GM23338 (cell line): ENCODE data around the gene ACADVL. TPM values are rescaled to one million over a fixed set of nuclear protein-coding genes. Genes with fewer than 3 reads are reported as not detected.

Experiments used
- ATAC-seq: fragments of 200-7000 bp; cut with Tn5 transposase; 3 replicates; pipeline ENCODE4 v1.9.1; 2020
- DNase-seq: peaks from one replicate; pipeline ENCODE4 v3.0.0-alpha.2; 2015; ENCODE audit warnings: low spot score
- H2AFZ ChIP-seq: fragments of 200-600 bp; sonication (generic); 2 replicates; pipeline ENCODE4 v1.8.0; 2016; ENCODE audit warnings: antibody characterized with exemption, mild to moderate bottlenecking, moderate library complexity
- H3F3A ChIP-seq: fragments of 200-600 bp; sonication (generic); replicated peaks from 2 replicates; pipeline ENCODE4 v1.8.0; 2017; ENCODE audit warnings: antibody characterized with exemption, mixed run types, low read depth
- H3K27ac ChIP-seq: fragments of 200-600 bp; sonication (generic); 2 replicates; pipeline ENCODE4 v1.6.1; 2016; ENCODE audit warnings: low read depth
- H3K27me3 ChIP-seq: fragments of 200-600 bp; sonication (generic); 2 replicates; pipeline ENCODE4 v1.8.0; 2016; ENCODE audit warnings: mild to moderate bottlenecking, mixed run types, moderate library complexity; ENCODE audit not compliant: insufficient read depth
- H3K36me3 ChIP-seq: fragments of 200-600 bp; sonication (generic); 2 replicates; pipeline ENCODE4 v1.8.0; 2016; ENCODE audit warnings: mild to moderate bottlenecking; ENCODE audit not compliant: insufficient read depth
- H3K4me1 ChIP-seq: fragments of 200-600 bp; sonication (generic); 2 replicates; pipeline ENCODE4 v1.8.0; 2016; ENCODE audit warnings: mild to moderate bottlenecking, moderate library complexity; ENCODE audit not compliant: insufficient read depth
- H3K4me2 ChIP-seq: fragments of 200-600 bp; sonication (generic); 2 replicates; pipeline ENCODE4 v1.7.1; 2017; ENCODE audit warnings: mixed run types
- H3K4me3 ChIP-seq: fragments of 200-600 bp; sonication (generic); 2 replicates; pipeline ENCODE4 v1.6.1; 2016; ENCODE audit warnings: mixed run types
- H3K79me2 ChIP-seq: fragments of 200-600 bp; sonication (generic); replicated peaks from 2 replicates; pipeline ENCODE4 v1.8.0; 2017; ENCODE audit warnings: mild to moderate bottlenecking; ENCODE audit not compliant: insufficient read depth
- H3K9me2 ChIP-seq: fragments of 200-600 bp; sonication (generic); 2 replicates; pipeline ENCODE4 v1.8.0; 2017; ENCODE audit not compliant: insufficient read depth
- H4K20me1 ChIP-seq: fragments of 200-600 bp; sonication (generic); replicated peaks from 2 replicates; pipeline ENCODE4 v1.8.0; 2017; ENCODE audit warnings: mild to moderate bottlenecking; ENCODE audit not compliant: insufficient read depth
- H3K27ac Mint-ChIP-seq: 2 replicates; pipeline ENCODE4 v1.8.0; 2020; ENCODE audit warnings: inconsistent platforms, mild to moderate bottlenecking, moderate library complexity, mixed read lengths
- H3K27me3 Mint-ChIP-seq: 3 replicates; pipeline ENCODE4 v1.8.0; 2022; ENCODE audit warnings: low read depth, mild to moderate bottlenecking, moderate library complexity, mixed read lengths, inconsistent platforms; ENCODE audit not compliant: insufficient read depth, poor library complexity
- H3K36me3 Mint-ChIP-seq: 3 replicates; pipeline ENCODE4 v1.8.0; 2021; ENCODE audit warnings: low read depth, mild to moderate bottlenecking, inconsistent platforms, moderate library complexity, mixed read lengths
- H3K4me1 Mint-ChIP-seq: 3 replicates; pipeline ENCODE4 v1.8.0; 2020; ENCODE audit warnings: mild to moderate bottlenecking, inconsistent platforms, mixed read lengths
- H3K4me3 Mint-ChIP-seq: 3 replicates; pipeline ENCODE4 v1.8.0; 2021; ENCODE audit warnings: moderate library complexity, mild to moderate bottlenecking, inconsistent platforms, mixed read lengths
- H3K9me3 Mint-ChIP-seq: 3 replicates; pipeline ENCODE4 v1.8.0; 2020; ENCODE audit warnings: moderate library complexity, mild to moderate bottlenecking, inconsistent platforms, mixed read lengths
- CREB1 ChIP-seq: fragments of 250-450 bp; sonication (Bioruptor Pico); IDR thresholded peaks from 2 replicates; pipeline ENCODE4 v1.5.0; 2020; ENCODE audit warnings: low read depth, mild to moderate bottlenecking, moderate library complexity
- EZH2 ChIP-seq: fragments of 200-600 bp; sonication (generic); IDR thresholded peaks from one replicate; pipeline ENCODE4 v1.8.0; 2017; ENCODE audit warnings: antibody characterized with exemption, mild to moderate bottlenecking, low read depth; ENCODE audit not compliant: unreplicated experiment
- EZH2phosphoT487 ChIP-seq: fragments of 200-600 bp; sonication (generic); IDR thresholded peaks from one replicate; pipeline ENCODE4 v1.8.1; 2018; ENCODE audit warnings: antibody characterized with exemption; ENCODE audit not compliant: unreplicated experiment
- JUNB ChIP-seq: IDR thresholded peaks from one replicate; pipeline ENCODE4 v1.6.1; 2016; ENCODE audit warnings: antibody characterized with exemption; ENCODE audit not compliant: unreplicated experiment
- NANOG ChIP-seq: IDR thresholded peaks from 2 replicates; pipeline ENCODE4 v1.6.1; 2016; ENCODE audit warnings: antibody characterized with exemption, borderline replicate concordance
- POLR2AphosphoS5 ChIP-seq: IDR thresholded peaks from 2 replicates; pipeline ENCODE4 v1.6.1; 2016; ENCODE audit warnings: antibody characterized with exemption, low read depth
- REST ChIP-seq: IDR thresholded peaks from one replicate; pipeline ENCODE4 v1.6.1; 2018; ENCODE audit warnings: antibody characterized with exemption; ENCODE audit not compliant: unreplicated experiment
- STAT1 ChIP-seq: IDR thresholded peaks from one replicate; pipeline ENCODE4 v1.6.1; 2016; ENCODE audit warnings: antibody characterized with exemption; ENCODE audit not compliant: unreplicated experiment
- ZNF114 ChIP-seq: fragments of 250-450 bp; sonication (Bioruptor Pico); IDR thresholded peaks from 2 replicates; pipeline ENCODE4 v1.5.0; 2020; ENCODE audit warnings: mild to moderate bottlenecking, moderate library complexity
- ZNF331 ChIP-seq: fragments of 250-450 bp; sonication (Bioruptor Pico); IDR thresholded peaks from 2 replicates; pipeline ENCODE4 v1.5.0; 2020; ENCODE audit warnings: low read depth, mild to moderate bottlenecking, moderate library complexity
- ZNF462 ChIP-seq: fragments of 250-450 bp; sonication (Bioruptor Pico); IDR thresholded peaks from 2 replicates; pipeline ENCODE4 v1.5.0; 2020; ENCODE audit warnings: mild to moderate bottlenecking, moderate library complexity
- polyA plus RNA-seq: library from polyadenylated mRNA; unstranded; fragments of >200 nt; fragmentation: Nextera tagmentation; extraction: Ambion mirVana; gene quantifications from 2 replicates; pipeline ENCODE4 v1.2.1, GENCODE V29; 2016
- total RNA-seq: library from RNA; depleted of rRNA; stranded (reverse); fragments of >200 nt; shearing (Covaris generic); gene quantifications from 2 replicates; pipeline ENCODE4 v1.2.3, GENCODE V29; 2014
- TF ChIP-seq, protein P1 (sequence below), 2 experiments: fragments of 200-600 bp in 1 of 2; sonication (generic) in 1 of 2; conservative IDR thresholded peaks; 2 replicates each; pipeline versions ENCODE4 v1.5.1 to v1.6.1; 2016 to 2017; ENCODE audit warnings: antibody characterized with exemption in 2 of 2, low read depth in 2 of 2, mild to moderate bottlenecking in 2 of 2, moderate library complexity in 1 of 2
- TF ChIP-seq, protein P2 (sequence below): IDR thresholded peaks from 2 replicates; pipeline ENCODE4 v1.6.1; 2016; ENCODE audit warnings: antibody characterized with exemption

ACADVL gene
- total and polyA plus RNA-seq, 2 experiments from 2014 or later: 152 to 156 TPM

- Histone ChIP-seq H3K4me2 (peak overlapping the region; percentile 85), H3K36me3 (no peaks in the 10 kb centered on the region), H3K9me2 (no peaks in the 10 kb centered on the region), H2AFZ (peak overlapping the region; percentile 89), H3K4me1 (peaks cover 4% of the 10 kb centered on the region; the same call in 1 of the 2 replicates), H4K20me1 (no peaks in the 10 kb centered on the region), H3F3A (peaks cover 21% of the 10 kb centered on the region), H3K27me3 (peaks cover 60% of the 10 kb centered on the region), H3K27ac (no peak overlapping the region), H3K79me2 (no peaks in the 10 kb centered on the region), H3K4me3 (peak overlapping the region; percentile 65)
- ATAC-seq (no peak), DNase-seq (no peak)
- H3K27me3 Mint-ChIP-seq: peaks cover 13% of the 10 kb centered on the region
- no peaks in the 10 kb centered on the region for H3K9me3 Mint-ChIP-seq
- peaks cover 12% of the 10 kb centered on the region; the same call in 2 of the 3 replicates for H3K4me1 Mint-ChIP-seq
- no peak overlapping the region for H3K27ac Mint-ChIP-seq
- no peak overlapping the region for H3K4me3 Mint-ChIP-seq
- peaks cover 5% of the 10 kb centered on the region; the same call in 2 of the 3 replicates for H3K36me3 Mint-ChIP-seq
- TF ChIP-seq EZH2 (no peak), JUNB (no peak), CREB1 (no peak), REST (no peak), EZH2phosphoT487 (no peak), STAT1 (no peak), ZNF331 (CRISPR knock-in tag) (no peak), NANOG (no peak), POLR2AphosphoS5 (no peak), ZNF462 (CRISPR knock-in tag) (no peak), ZNF114 (CRISPR knock-in tag) (no peak)
- TF ChIP-seq, protein P1, sequence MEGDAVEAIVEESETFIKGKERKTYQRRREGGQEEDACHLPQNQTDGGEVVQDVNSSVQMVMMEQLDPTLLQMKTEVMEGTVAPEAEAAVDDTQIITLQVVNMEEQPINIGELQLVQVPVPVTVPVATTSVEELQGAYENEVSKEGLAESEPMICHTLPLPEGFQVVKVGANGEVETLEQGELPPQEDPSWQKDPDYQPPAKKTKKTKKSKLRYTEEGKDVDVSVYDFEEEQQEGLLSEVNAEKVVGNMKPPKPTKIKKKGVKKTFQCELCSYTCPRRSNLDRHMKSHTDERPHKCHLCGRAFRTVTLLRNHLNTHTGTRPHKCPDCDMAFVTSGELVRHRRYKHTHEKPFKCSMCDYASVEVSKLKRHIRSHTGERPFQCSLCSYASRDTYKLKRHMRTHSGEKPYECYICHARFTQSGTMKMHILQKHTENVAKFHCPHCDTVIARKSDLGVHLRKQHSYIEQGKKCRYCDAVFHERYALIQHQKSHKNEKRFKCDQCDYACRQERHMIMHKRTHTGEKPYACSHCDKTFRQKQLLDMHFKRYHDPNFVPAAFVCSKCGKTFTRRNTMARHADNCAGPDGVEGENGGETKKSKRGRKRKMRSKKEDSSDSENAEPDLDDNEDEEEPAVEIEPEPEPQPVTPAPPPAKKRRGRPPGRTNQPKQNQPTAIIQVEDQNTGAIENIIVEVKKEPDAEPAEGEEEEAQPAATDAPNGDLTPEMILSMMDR (conservative IDR thresholded peaks at IDR 0.05; ENCODE audit: low read depth in 2 of 2): no peak
- TF ChIP-seq, protein P2, sequence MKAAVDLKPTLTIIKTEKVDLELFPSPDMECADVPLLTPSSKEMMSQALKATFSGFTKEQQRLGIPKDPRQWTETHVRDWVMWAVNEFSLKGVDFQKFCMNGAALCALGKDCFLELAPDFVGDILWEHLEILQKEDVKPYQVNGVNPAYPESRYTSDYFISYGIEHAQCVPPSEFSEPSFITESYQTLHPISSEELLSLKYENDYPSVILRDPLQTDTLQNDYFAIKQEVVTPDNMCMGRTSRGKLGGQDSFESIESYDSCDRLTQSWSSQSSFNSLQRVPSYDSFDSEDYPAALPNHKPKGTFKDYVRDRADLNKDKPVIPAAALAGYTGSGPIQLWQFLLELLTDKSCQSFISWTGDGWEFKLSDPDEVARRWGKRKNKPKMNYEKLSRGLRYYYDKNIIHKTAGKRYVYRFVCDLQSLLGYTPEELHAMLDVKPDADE: no peak
These were observed 45.0 kb upstream of the ACADVL start for GRCh38 chr17:7174603-7175326.
